Esophagus muscularis mucosa (tissue), 4 donors: ENCODE data around the gene RAD51AP1.

Experiments used
- EP300 ChIP-seq: sonication (generic); formaldehyde crosslinking; IDR thresholded peaks from one replicate; pipeline ENCODE4 v1.6.1; 2017; ENCODE audit warnings: antibody characterized with exemption
- POLR2A ChIP-seq: fragments of 450-650 bp; IDR thresholded peaks from one replicate; pipeline ENCODE4 v1.6.1; 2017; ENCODE audit warnings: antibody characterized with exemption, moderate library complexity, mild to moderate bottlenecking, low read depth
- POLR2AphosphoS5 ChIP-seq, 2 donors: sonication (generic); formaldehyde crosslinking; IDR thresholded peaks; one replicate each; pipeline ENCODE4 v1.6.1; 2017; ENCODE audit warnings: antibody characterized with exemption in 2 of 2
- TF ChIP-seq, protein P1 (sequence below), 3 experiments: fragments of 200-600 bp in 2 of 3; fragments of 450-650 bp in 1 of 3; sonication (generic) in 2 of 3; IDR thresholded peaks; one replicate each; pipeline ENCODE4 v1.5.1; 2017 to 2019; ENCODE audit warnings: antibody characterized with exemption in 3 of 3, mild to moderate bottlenecking in 2 of 3, moderate library complexity in 1 of 3

DNA sequence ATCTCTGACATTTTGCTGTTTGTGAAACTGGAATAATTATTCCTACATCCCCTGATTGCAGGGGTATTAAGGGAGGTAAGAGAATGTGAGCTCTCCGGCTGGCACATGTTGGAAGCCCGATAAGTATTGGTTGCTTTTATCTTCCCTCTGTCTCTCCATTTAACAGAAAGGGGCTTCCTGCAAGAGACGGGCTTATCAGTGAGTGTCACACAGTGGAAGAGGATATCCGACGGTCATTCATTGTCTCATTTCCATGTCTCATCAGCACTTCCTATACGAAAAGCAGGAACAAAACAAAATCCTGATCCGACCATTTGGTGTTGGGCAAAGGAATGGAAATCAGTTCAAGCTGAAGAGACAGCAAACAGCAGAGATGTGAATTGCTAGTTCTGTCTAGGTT lies 34.0 kb downstream of the RAD51AP1 start:
- TF ChIP-seq POLR2A, result no peak
- TF ChIP-seq, protein P1, sequence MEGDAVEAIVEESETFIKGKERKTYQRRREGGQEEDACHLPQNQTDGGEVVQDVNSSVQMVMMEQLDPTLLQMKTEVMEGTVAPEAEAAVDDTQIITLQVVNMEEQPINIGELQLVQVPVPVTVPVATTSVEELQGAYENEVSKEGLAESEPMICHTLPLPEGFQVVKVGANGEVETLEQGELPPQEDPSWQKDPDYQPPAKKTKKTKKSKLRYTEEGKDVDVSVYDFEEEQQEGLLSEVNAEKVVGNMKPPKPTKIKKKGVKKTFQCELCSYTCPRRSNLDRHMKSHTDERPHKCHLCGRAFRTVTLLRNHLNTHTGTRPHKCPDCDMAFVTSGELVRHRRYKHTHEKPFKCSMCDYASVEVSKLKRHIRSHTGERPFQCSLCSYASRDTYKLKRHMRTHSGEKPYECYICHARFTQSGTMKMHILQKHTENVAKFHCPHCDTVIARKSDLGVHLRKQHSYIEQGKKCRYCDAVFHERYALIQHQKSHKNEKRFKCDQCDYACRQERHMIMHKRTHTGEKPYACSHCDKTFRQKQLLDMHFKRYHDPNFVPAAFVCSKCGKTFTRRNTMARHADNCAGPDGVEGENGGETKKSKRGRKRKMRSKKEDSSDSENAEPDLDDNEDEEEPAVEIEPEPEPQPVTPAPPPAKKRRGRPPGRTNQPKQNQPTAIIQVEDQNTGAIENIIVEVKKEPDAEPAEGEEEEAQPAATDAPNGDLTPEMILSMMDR (IDR thresholded peaks at IDR 0.05), result no peak
- TF ChIP-seq EP300, result no peak
- no peak for TF ChIP-seq POLR2AphosphoS5 (IDR thresholded peaks at IDR 0.05)
